ENCODE results near the gene RFC3. TPM values are rescaled to one million over a fixed set of nuclear protein-coding genes. Genes with fewer than 3 reads are reported as not detected.

Gene RFC3
- total and polyA plus RNA-seq, 9 of the 15 experiments (the other 6 are each of a cell fraction or from before 2014, with no cell fraction given), result 31.3 to 94.0 (median 54.0) TPM

DNA sequence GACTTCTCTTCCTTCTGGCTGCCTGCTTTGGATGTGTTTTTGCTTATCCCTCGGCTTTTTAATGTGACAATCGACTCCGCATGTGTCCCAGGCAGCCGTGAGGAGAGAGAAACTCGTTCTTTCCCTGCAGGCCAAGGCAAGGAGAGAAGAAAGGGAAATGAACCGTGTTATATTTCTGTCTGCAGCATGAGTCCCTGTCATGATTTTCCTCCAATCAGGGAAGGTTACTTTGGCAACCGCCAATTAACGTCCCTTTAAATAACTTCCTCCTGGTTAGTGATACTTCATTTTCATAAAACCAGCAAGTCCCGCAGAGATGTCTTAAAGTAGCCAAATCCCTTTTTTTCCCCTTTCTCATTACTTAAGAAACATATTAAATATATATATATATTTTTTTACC is 42.6 kb downstream of the RFC3 start:
- H3K9ac ChIP-seq (ENCODE audit: insufficient read depth in 1 of 2, low read depth in 2 of 2, low read length in 2 of 2), result no peak overlapping the region

More for the DNA sequence above, 42.6 kb downstream of the RFC3 start:
- H3K79me2 ChIP-seq (ENCODE audit: control insufficient read depth, insufficient read depth, low read length), result no peaks in the 10 kb centered on the region
- in situ Hi-C loops (cut with MboI) (no loop called here), intact Hi-C loops (cut with micrococcal nuclease) (no loop called here)
- no peak overlapping the region for H3K4me2 ChIP-seq (ENCODE audit: insufficient read depth, low read length)
- no peaks in the 10 kb centered on the region for H3K9me3 ChIP-seq (replicated peaks; ENCODE audit: control insufficient read depth, insufficient read depth, low read depth, low read length)
- FAIRE-seq (no peak), DNase-seq (ENCODE audit: extremely low read depth in 1 of 4, low spot score in 3 of 4) (no peak), ATAC-seq (no peak)
- no peaks in the 10 kb centered on the region for H3K9me1 ChIP-seq (ENCODE audit: control insufficient read depth, insufficient read depth, low read length)
- no peak overlapping the region for H2AFZ ChIP-seq (ENCODE audit: low read depth, low read length)
- WGBS (ENCODE audit: insufficient coverage, low coverage, missing lambda C conversion rate), result 93% methylated on average over 8 of the region's 9 CpGs
- no peaks in the 10 kb centered on the region for H4K20me1 ChIP-seq (replicated peaks; ENCODE audit: control insufficient read depth, insufficient read depth, low read length)
- H3K4me1 ChIP-seq (replicated peaks in 1 of 2; ENCODE audit: control insufficient read depth in 2 of 2, insufficient read depth in 2 of 2, low read length in 2 of 2), result no peaks in the 10 kb centered on the region
- no peaks in the 10 kb centered on the region for H3K27me3 ChIP-seq (ENCODE audit: control insufficient read depth in 2 of 2, insufficient read depth in 2 of 2, low read length in 2 of 2)
- H3K4me3 ChIP-seq, result no peak overlapping the region
- no TSS peak for BruUV-seq (replicated peaks)
- POLR2A ChIA-PET, result no interaction called here
- no peak overlapping the region for H3K27ac ChIP-seq (ENCODE audit: extremely low read depth, low read depth, low read length)
- no peak for TF ChIP-seq MAFF (IDR thresholded peaks at IDR 0.05; ENCODE audit: low read length)
- TF ChIP-seq RBBP5 (IDR thresholded peaks at IDR 0.05; ENCODE audit: borderline replicate concordance, insufficient read depth, low read length, poor library complexity, severe bottlenecking), result no peak
- no peak for TF ChIP-seq ARID1B (IDR thresholded peaks at IDR 0.05)
- no peak for TF ChIP-seq SIN3B (IDR thresholded peaks at IDR 0.05; ENCODE audit: low read depth)
- no peak for TF ChIP-seq POU5F1 (IDR thresholded peaks at IDR 0.05; ENCODE audit: borderline replicate concordance, low read depth, low read length, partially characterized antibody)
- no peak for TF ChIP-seq ELF1 (tag; IDR thresholded peaks at IDR 0.05)
- TF ChIP-seq, protein P1, sequence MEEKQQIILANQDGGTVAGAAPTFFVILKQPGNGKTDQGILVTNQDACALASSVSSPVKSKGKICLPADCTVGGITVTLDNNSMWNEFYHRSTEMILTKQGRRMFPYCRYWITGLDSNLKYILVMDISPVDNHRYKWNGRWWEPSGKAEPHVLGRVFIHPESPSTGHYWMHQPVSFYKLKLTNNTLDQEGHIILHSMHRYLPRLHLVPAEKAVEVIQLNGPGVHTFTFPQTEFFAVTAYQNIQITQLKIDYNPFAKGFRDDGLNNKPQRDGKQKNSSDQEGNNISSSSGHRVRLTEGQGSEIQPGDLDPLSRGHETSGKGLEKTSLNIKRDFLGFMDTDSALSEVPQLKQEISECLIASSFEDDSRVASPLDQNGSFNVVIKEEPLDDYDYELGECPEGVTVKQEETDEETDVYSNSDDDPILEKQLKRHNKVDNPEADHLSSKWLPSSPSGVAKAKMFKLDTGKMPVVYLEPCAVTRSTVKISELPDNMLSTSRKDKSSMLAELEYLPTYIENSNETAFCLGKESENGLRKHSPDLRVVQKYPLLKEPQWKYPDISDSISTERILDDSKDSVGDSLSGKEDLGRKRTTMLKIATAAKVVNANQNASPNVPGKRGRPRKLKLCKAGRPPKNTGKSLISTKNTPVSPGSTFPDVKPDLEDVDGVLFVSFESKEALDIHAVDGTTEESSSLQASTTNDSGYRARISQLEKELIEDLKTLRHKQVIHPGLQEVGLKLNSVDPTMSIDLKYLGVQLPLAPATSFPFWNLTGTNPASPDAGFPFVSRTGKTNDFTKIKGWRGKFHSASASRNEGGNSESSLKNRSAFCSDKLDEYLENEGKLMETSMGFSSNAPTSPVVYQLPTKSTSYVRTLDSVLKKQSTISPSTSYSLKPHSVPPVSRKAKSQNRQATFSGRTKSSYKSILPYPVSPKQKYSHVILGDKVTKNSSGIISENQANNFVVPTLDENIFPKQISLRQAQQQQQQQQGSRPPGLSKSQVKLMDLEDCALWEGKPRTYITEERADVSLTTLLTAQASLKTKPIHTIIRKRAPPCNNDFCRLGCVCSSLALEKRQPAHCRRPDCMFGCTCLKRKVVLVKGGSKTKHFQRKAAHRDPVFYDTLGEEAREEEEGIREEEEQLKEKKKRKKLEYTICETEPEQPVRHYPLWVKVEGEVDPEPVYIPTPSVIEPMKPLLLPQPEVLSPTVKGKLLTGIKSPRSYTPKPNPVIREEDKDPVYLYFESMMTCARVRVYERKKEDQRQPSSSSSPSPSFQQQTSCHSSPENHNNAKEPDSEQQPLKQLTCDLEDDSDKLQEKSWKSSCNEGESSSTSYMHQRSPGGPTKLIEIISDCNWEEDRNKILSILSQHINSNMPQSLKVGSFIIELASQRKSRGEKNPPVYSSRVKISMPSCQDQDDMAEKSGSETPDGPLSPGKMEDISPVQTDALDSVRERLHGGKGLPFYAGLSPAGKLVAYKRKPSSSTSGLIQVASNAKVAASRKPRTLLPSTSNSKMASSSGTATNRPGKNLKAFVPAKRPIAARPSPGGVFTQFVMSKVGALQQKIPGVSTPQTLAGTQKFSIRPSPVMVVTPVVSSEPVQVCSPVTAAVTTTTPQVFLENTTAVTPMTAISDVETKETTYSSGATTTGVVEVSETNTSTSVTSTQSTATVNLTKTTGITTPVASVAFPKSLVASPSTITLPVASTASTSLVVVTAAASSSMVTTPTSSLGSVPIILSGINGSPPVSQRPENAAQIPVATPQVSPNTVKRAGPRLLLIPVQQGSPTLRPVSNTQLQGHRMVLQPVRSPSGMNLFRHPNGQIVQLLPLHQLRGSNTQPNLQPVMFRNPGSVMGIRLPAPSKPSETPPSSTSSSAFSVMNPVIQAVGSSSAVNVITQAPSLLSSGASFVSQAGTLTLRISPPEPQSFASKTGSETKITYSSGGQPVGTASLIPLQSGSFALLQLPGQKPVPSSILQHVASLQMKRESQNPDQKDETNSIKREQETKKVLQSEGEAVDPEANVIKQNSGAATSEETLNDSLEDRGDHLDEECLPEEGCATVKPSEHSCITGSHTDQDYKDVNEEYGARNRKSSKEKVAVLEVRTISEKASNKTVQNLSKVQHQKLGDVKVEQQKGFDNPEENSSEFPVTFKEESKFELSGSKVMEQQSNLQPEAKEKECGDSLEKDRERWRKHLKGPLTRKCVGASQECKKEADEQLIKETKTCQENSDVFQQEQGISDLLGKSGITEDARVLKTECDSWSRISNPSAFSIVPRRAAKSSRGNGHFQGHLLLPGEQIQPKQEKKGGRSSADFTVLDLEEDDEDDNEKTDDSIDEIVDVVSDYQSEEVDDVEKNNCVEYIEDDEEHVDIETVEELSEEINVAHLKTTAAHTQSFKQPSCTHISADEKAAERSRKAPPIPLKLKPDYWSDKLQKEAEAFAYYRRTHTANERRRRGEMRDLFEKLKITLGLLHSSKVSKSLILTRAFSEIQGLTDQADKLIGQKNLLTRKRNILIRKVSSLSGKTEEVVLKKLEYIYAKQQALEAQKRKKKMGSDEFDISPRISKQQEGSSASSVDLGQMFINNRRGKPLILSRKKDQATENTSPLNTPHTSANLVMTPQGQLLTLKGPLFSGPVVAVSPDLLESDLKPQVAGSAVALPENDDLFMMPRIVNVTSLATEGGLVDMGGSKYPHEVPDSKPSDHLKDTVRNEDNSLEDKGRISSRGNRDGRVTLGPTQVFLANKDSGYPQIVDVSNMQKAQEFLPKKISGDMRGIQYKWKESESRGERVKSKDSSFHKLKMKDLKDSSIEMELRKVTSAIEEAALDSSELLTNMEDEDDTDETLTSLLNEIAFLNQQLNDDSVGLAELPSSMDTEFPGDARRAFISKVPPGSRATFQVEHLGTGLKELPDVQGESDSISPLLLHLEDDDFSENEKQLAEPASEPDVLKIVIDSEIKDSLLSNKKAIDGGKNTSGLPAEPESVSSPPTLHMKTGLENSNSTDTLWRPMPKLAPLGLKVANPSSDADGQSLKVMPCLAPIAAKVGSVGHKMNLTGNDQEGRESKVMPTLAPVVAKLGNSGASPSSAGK (IDR thresholded peaks at IDR 0.05), result no peak
- CTCF ChIA-PET (ENCODE audit: low intra/inter-chr PET ratio), result no interaction called here
- H3K36me3 ChIP-seq (ENCODE audit: control insufficient read depth, insufficient read depth, low read length), result no peaks in the 10 kb centered on the region
